A673 (cell line): ENCODE measurements around the gene TERC. TPM values are rescaled to one million over a fixed set of nuclear protein-coding genes. Genes with fewer than 3 reads are reported as not detected.
"Not testable (repeated sequence)": the region's sequence is repeated elsewhere in the genome, so short reads cannot be mapped to it uniquely, and the experiment has no call there.

Experiments used
- BruUV-seq: library from RNA; stranded (reverse); fragments of 400-500 nt; replicated peaks from 2 replicates; lab custom pipeline; 2021; lab: Mats Ljungman, UMichigan
- CTCF ChIA-PET: fragments of 300-600 bp; sonication (Branson Sonifier 250); formaldehyde crosslinking; loops from one replicate; lab custom pipeline; 2022; ENCODE audit warnings: antibody characterized with exemption; lab: Charles Lee
- POLR2A ChIA-PET: fragments of 300-600 bp; sonication (Branson Sonifier 250); formaldehyde crosslinking; loops from one replicate; lab custom pipeline; 2022; ENCODE audit warnings: antibody characterized with exemption; ENCODE audit not compliant: low non-redundant PET; lab: Charles Lee
- DNase-seq: peaks from one replicate; pipeline ENCODE4 v3.0.0-alpha.2; 2015; ENCODE audit warnings: low spot score
- H3K27ac ChIP-seq: fragments of 200-600 bp; sonication (generic); 2 replicates; pipeline ENCODE4 v1.5.1; 2016; ENCODE audit warnings: mixed run types, low read depth, mild to moderate bottlenecking, mixed read lengths, antibody characterized with exemption, low read length; ENCODE audit not compliant: poor library complexity, severe bottlenecking
- H3K27me3 ChIP-seq: fragments of 200-600 bp; sonication (generic); replicated peaks from 2 replicates; pipeline ENCODE4 v1.6.1; 2017; ENCODE audit warnings: mixed run types, low read depth, mild to moderate bottlenecking, mixed read lengths, antibody characterized with exemption, low read length; ENCODE audit not compliant: insufficient read depth, poor library complexity
- H3K36me3 ChIP-seq: fragments of 200-600 bp; sonication (generic); 2 replicates; pipeline ENCODE4 v1.6.1; 2016; ENCODE audit warnings: mixed run types, mild to moderate bottlenecking, mixed read lengths, antibody characterized with exemption, low read length; ENCODE audit not compliant: insufficient read depth, poor library complexity, severe bottlenecking
- H3K4me1 ChIP-seq: fragments of 200-600 bp; sonication (generic); 2 replicates; pipeline ENCODE4 v1.6.1; 2017; ENCODE audit warnings: mixed run types, mild to moderate bottlenecking, mixed read lengths, antibody characterized with exemption, low read length; ENCODE audit not compliant: insufficient read depth, poor library complexity, severe bottlenecking
- H3K4me3 ChIP-seq: fragments of 200-600 bp; sonication (generic); 2 replicates; pipeline ENCODE4 v1.5.1; 2016; ENCODE audit warnings: low read depth, mixed run types, mild to moderate bottlenecking, mixed read lengths, low read length; ENCODE audit not compliant: poor library complexity, severe bottlenecking
- H3K9me3 ChIP-seq: fragments of 200-600 bp; sonication (generic); 2 replicates; pipeline ENCODE4 v1.6.1; 2016; ENCODE audit warnings: mixed run types, low read depth, mild to moderate bottlenecking, mixed read lengths, antibody characterized with exemption, low read length; ENCODE audit not compliant: poor library complexity, severe bottlenecking
- CTCF ChIP-seq: fragments of 300-800, 200-600 bp; sonication (generic); conservative IDR thresholded peaks from 2 replicates; pipeline ENCODE4 v1.5.1; 2017; ENCODE audit warnings: low read depth, mild to moderate bottlenecking, antibody characterized with exemption, low read length, moderate library complexity, mixed read lengths
- EZH2 ChIP-seq: fragments of 200-600 bp; sonication (generic); IDR thresholded peaks from 2 replicates; pipeline ENCODE4 v1.6.1; 2017; ENCODE audit warnings: borderline replicate concordance, low read depth, mild to moderate bottlenecking, mixed read lengths, antibody characterized with exemption, low read length; ENCODE audit not compliant: poor library complexity, severe bottlenecking
- intact Hi-C: fragments of 100-400 bp; cut with micrococcal nuclease; formaldehyde crosslinking; loops from one replicate; pipeline ENCODE4 v1.10.0; 2022; ENCODE audit not compliant: unreplicated experiment
- total RNA-seq: library from RNA; stranded (reverse); gene quantifications from 2 replicates; pipeline ENCODE4 v1.2.3, GENCODE V29; 2021

TERC gene
- total RNA-seq, 1 experiment from 2014 or later: 5.8 TPM

GRCh38 chr3:169739067-169739466 lies 25.8 kb downstream of the TERC start:
- Histone ChIP-seq H3K36me3 (no peaks in the 10 kb centered on the region), H3K27me3 (no peaks in the 10 kb centered on the region), H3K9me3 (no peaks in the 10 kb centered on the region), H3K4me3 (no peak overlapping the region), H3K27ac (no peak overlapping the region), H3K4me1 (no peaks in the 10 kb centered on the region)
- TF ChIP-seq CTCF: no peak
- no peak for TF ChIP-seq EZH2
- no TSS peak for BruUV-seq
- ChIA-PET POLR2A (no interaction called here), CTCF (no interaction called here)
- DNase-seq: no peak
- intact Hi-C loops: no loop called here

GRCh38 chr3:169731857-169732256 lies 33.0 kb downstream of the TERC start:
- CTCF ChIA-PET, H3K4me3 ChIP-seq, DNase-seq, intact Hi-C loops, H3K36me3 ChIP-seq, H3K27ac ChIP-seq, BruUV-seq, H3K4me1 ChIP-seq, H3K9me3 ChIP-seq: not testable (repeated sequence)
- peaks cover 41% of the 10 kb centered on the region for H3K27me3 ChIP-seq
- POLR2A ChIA-PET: interaction anchor here (0.6 kb wide), 1 partner anchor 68 kb away, joined by 4 read pairs; no protein-coding TSS in a partner anchor

- H3K4me1 ChIP-seq: no peaks in the 10 kb centered on the region
- no peak overlapping the region for H3K27ac ChIP-seq
- BruUV-seq: no TSS peak
- H3K27me3 ChIP-seq: peaks cover 12% of the 10 kb centered on the region
- H3K36me3 ChIP-seq: no peaks in the 10 kb centered on the region
- no peaks in the 10 kb centered on the region for H3K9me3 ChIP-seq
- no peak for DNase-seq
- ChIA-PET POLR2A (no interaction called here), CTCF (no interaction called here)
- intact Hi-C loops: no loop called here
- TF ChIP-seq EZH2 (no peak), CTCF (no peak)
- no peak overlapping the region for H3K4me3 ChIP-seq
Measured at GRCh38 chr3:169722724-169723123, 42.1 kb downstream of the TERC start.

GRCh38 chr3:169718415-169718814 lies 46.4 kb downstream of the TERC start:
- CTCF ChIA-PET, POLR2A ChIA-PET: not testable (repeated sequence)

More at GRCh38 chr3:169718415-169718814, 46.4 kb downstream of the TERC start:
- H3K36me3 ChIP-seq, intact Hi-C loops, H3K27ac ChIP-seq, H3K4me3 ChIP-seq, BruUV-seq, H3K9me3 ChIP-seq, H3K4me1 ChIP-seq, DNase-seq: not testable (repeated sequence)
- H3K27me3 ChIP-seq: peaks cover 23% of the 10 kb centered on the region

Other genes with a start within 250 kb of the TERC start
- not detected in 2 replicates for gene MECOM, start 101.3 kb downstream of the TERC start, total RNA-seq
- gene ACTRT3, start 4.5 kb upstream of the TERC start, total RNA-seq: 1.3 and 2.3 TPM in 2 replicates
- 15.3 and 20.5 TPM in 2 replicates for gene MYNN, start 8.3 kb upstream of the TERC start, total RNA-seq
- 0.15 and 0.17 TPM in 2 replicates for gene LRRIQ4, start 47.8 kb upstream of the TERC start, total RNA-seq
- gene LRRC34, start 47.8 kb upstream of the TERC start, total RNA-seq: 9.4 and 9.7 TPM in 2 replicates
- gene LRRC31, start 104.9 kb upstream of the TERC start, total RNA-seq: not detected in 2 replicates
- not detected in 2 replicates for gene SAMD7, start 146.5 kb upstream of the TERC start, total RNA-seq
- gene SEC62, start 201.7 kb upstream of the TERC start, total RNA-seq: 80.9 and 83.9 TPM in 2 replicates